HEK293 (cell line): ENCODE results near the gene HSPH1.

Source experiments
- CTCF ChIA-PET: fragments of 350-600 bp; formaldehyde crosslinking; extraction: SDS; loops from one replicate; lab custom pipeline; 2021; ENCODE audit warnings: antibody characterized with exemption; lab: Yijun Ruan, JAX
- POLR2A ChIA-PET: fragments of 300-600 bp; formaldehyde crosslinking; extraction: SDS; loops from one replicate; lab custom pipeline; 2020; ENCODE audit warnings: antibody characterized with exemption, inconsistent platforms; lab: Yijun Ruan, JAX
- H3K27ac ChIP-seq: fragments of 200-500 bp; sonication (Bioruptor generic); 2 replicates; pipeline ENCODE4 v1.5.1; 2014; ENCODE audit warnings: low read depth, low read length, control low read depth, inconsistent platforms; ENCODE audit errors: extremely low read depth
- H3K36me3 ChIP-seq, 2 experiments: fragments of 200-500 bp in 1 of 2; sonication (Bioruptor generic) in 1 of 2; 1 replicate in 1 of 2; 2 replicates in 1 of 2; pipeline ENCODE4 v1.5.1; 2014 to 2017; ENCODE audit warnings: inconsistent platforms in 2 of 2, low read length in 2 of 2; ENCODE audit not compliant: control insufficient read depth in 2 of 2, insufficient read depth in 1 of 2
- H3K4me1 ChIP-seq: fragments of 200-500 bp; sonication (Bioruptor generic); 2 replicates; pipeline ENCODE4 v1.5.1; 2014; ENCODE audit warnings: mild to moderate bottlenecking, low read length, inconsistent platforms; ENCODE audit not compliant: control insufficient read depth, insufficient read depth
- H3K4me3 ChIP-seq: 2 replicates; pipeline ENCODE4 v1.5.1; 2011; ENCODE audit warnings: low read depth, mild to moderate bottlenecking, control low read depth, low read length, moderate library complexity
- H3K9me3 ChIP-seq: fragments of 200-500 bp; sonication (Bioruptor generic); 2 replicates; pipeline ENCODE4 v1.5.1; 2014; ENCODE audit warnings: low read depth, low read length, inconsistent platforms; ENCODE audit not compliant: control insufficient read depth, insufficient read depth
- GLIS2 ChIP-seq: fragments of 450-650 bp; formaldehyde crosslinking; IDR thresholded peaks from 2 replicates; pipeline ENCODE4 v1.5.1; 2016; ENCODE audit warnings: missing biosample characterization, missing genetic modification characterization
- MYNN ChIP-seq: fragments of 450-650 bp; formaldehyde crosslinking; IDR thresholded peaks from 2 replicates; pipeline ENCODE4 v1.5.1; 2016; ENCODE audit warnings: missing biosample characterization, missing genetic modification characterization, borderline replicate concordance
- SCRT2 ChIP-seq: fragments of 450-650 bp; formaldehyde crosslinking; IDR thresholded peaks from 2 replicates; pipeline ENCODE4 v1.5.1; 2016; ENCODE audit warnings: missing biosample characterization, missing genetic modification characterization
- SETDB1 ChIP-seq: IDR thresholded peaks from one replicate; pipeline ENCODE4 v1.6.1; 2017; ENCODE audit warnings: mild to moderate bottlenecking, low read length, moderate library complexity, mixed read lengths; ENCODE audit not compliant: insufficient read length
- ZBTB48 ChIP-seq: fragments of 450-650 bp; formaldehyde crosslinking; IDR thresholded peaks from 2 replicates; pipeline ENCODE4 v1.5.1; 2016; ENCODE audit warnings: missing biosample characterization, missing genetic modification characterization
- ZNF132 ChIP-seq: fragments of 450-650 bp; formaldehyde crosslinking; IDR thresholded peaks from 2 replicates; pipeline ENCODE4 v1.5.1; 2017; ENCODE audit warnings: missing biosample characterization, missing genetic modification characterization, borderline replicate concordance
- ZNF2 ChIP-seq: fragments of 450-650 bp; formaldehyde crosslinking; IDR thresholded peaks from 2 replicates; pipeline ENCODE4 v1.5.1; 2016; ENCODE audit warnings: missing biosample characterization, missing genetic modification characterization
- ZNF248 ChIP-seq: fragments of 450-650 bp; formaldehyde crosslinking; IDR thresholded peaks from 2 replicates; pipeline ENCODE4 v1.5.1; 2017; ENCODE audit warnings: missing biosample characterization, missing genetic modification characterization
- ZNF473 ChIP-seq: fragments of 450-650 bp; formaldehyde crosslinking; IDR thresholded peaks from 2 replicates; pipeline ENCODE4 v1.5.1; 2017; ENCODE audit warnings: missing biosample characterization, missing genetic modification characterization
- ZNF514 ChIP-seq: fragments of 450-650 bp; formaldehyde crosslinking; IDR thresholded peaks from 2 replicates; pipeline ENCODE4 v1.5.1; 2016; ENCODE audit warnings: missing biosample characterization, missing genetic modification characterization
- TF ChIP-seq, protein P1 (sequence below): fragments of 450-650 bp; formaldehyde crosslinking; IDR thresholded peaks from 2 replicates; pipeline ENCODE4 v1.5.1; 2016; ENCODE audit warnings: missing biosample characterization, missing genetic modification characterization
- TF ChIP-seq, protein P2 (sequence below): fragments of 450-650 bp; formaldehyde crosslinking; IDR thresholded peaks from 2 replicates; pipeline ENCODE4 v1.5.1; 2017; ENCODE audit warnings: missing biosample characterization, missing genetic modification characterization
- TF ChIP-seq, protein P3 (sequence below): fragments of 450-650 bp; formaldehyde crosslinking; IDR thresholded peaks from 2 replicates; pipeline ENCODE4 v1.5.1; 2016; ENCODE audit warnings: missing biosample characterization, missing genetic modification characterization, borderline replicate concordance
- TF ChIP-seq, protein P4 (sequence below): fragments of 450-650 bp; formaldehyde crosslinking; IDR thresholded peaks from 2 replicates; pipeline ENCODE4 v1.5.1; 2016; ENCODE audit warnings: missing biosample characterization, missing genetic modification characterization, borderline replicate concordance

HSPH1 gene

DNA sequence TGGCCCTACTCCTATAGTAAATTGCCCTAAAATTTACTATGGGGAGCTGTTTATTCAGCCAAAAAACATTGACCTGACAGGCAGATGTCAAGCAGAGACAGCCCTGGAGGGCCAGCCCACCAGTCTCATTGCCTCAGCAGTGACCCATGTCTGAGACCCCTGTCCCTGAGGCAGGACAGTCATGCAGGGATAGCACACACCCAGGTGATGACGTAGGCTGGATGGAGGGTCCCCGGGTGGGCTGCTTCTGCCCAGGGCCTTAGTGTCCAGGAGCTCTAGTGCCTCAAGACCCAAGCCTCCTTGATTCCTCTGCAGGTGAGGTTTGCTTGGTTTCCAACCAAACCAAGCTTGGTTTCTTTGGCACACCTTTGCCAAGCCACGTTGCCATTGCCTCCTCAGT is 72.1 kb downstream of the HSPH1 start (continued):
- TF ChIP-seq ZNF2 (tag by site-specific recombination) (no peak), ZBTB48 (tag by site-specific recombination) (no peak)
- TF ChIP-seq, all 188 proteins: peak for 0

DNA sequence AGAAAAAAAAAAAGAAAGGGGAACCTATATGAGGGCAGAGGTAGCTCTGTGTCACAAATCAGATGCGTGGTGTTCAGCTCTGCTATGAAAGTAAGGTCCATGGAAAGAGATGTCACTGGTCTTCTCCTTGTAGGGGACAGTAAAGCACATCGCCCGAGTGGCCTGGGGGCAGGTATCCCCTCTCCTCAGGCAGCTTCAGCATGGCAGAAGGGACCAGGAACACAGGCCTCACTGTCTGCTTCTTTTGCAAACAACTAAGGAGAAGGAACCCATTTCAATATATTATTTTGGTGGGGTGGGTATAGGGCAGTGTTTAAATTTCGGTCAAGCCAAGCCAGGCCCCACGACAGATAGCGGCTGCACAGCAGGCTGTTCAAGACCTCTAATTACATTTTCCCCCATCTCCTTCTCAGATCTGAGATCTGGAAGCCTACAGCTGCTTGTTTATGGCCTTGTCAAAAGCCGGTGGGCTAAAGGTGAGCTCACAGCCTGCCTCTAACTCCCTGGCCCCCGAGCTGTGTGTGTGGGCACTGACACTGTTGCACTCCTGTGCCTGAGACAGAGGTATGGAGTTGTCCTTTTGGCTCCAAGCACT is 72.8 kb downstream of the HSPH1 start:
- TF ChIP-seq, protein P1, sequence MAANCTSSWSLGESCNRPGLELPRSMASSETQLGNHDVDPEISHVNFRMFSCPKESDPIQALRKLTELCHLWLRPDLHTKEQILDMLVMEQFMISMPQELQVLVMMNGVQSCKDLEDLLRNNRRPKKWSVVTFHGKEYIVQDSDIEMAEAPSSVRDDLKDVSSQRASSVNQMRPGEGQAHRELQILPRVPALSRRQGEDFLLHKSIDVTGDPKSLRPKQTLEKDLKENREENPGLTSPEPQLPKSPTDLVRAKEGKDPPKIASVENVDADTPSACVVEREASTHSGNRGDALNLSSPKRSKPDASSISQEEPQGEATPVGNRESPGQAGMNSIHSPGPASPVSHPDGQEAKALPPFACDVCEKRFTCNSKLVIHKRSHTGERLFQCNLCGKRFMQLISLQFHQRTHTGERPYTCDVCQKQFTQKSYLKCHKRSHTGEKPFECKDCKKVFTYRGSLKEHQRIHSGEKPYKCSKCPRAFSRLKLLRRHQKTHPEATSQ (tag by site-specific recombination): no peak
- TF ChIP-seq ZNF248 (tag by site-specific recombination) (no peak), GLIS2 (tag by site-specific recombination) (no peak), ZNF473 (tag by site-specific recombination) (no peak), ZNF132 (tag by site-specific recombination) (no peak), SETDB1 (no peak), ZNF514 (no peak), MYNN (no peak), SCRT2 (no peak)
- TF ChIP-seq, protein P2, sequence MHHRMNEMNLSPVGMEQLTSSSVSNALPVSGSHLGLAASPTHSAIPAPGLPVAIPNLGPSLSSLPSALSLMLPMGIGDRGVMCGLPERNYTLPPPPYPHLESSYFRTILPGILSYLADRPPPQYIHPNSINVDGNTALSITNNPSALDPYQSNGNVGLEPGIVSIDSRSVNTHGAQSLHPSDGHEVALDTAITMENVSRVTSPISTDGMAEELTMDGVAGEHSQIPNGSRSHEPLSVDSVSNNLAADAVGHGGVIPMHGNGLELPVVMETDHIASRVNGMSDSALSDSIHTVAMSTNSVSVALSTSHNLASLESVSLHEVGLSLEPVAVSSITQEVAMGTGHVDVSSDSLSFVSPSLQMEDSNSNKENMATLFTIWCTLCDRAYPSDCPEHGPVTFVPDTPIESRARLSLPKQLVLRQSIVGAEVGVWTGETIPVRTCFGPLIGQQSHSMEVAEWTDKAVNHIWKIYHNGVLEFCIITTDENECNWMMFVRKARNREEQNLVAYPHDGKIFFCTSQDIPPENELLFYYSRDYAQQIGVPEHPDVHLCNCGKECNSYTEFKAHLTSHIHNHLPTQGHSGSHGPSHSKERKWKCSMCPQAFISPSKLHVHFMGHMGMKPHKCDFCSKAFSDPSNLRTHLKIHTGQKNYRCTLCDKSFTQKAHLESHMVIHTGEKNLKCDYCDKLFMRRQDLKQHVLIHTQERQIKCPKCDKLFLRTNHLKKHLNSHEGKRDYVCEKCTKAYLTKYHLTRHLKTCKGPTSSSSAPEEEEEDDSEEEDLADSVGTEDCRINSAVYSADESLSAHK (tag by site-specific recombination): no peak
- TF ChIP-seq, protein P3, sequence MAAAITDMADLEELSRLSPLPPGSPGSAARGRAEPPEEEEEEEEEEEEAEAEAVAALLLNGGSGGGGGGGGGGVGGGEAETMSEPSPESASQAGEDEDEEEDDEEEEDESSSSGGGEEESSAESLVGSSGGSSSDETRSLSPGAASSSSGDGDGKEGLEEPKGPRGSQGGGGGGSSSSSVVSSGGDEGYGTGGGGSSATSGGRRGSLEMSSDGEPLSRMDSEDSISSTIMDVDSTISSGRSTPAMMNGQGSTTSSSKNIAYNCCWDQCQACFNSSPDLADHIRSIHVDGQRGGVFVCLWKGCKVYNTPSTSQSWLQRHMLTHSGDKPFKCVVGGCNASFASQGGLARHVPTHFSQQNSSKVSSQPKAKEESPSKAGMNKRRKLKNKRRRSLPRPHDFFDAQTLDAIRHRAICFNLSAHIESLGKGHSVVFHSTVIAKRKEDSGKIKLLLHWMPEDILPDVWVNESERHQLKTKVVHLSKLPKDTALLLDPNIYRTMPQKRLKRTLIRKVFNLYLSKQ (tag by site-specific recombination): no peak
- TF ChIP-seq, protein P4, sequence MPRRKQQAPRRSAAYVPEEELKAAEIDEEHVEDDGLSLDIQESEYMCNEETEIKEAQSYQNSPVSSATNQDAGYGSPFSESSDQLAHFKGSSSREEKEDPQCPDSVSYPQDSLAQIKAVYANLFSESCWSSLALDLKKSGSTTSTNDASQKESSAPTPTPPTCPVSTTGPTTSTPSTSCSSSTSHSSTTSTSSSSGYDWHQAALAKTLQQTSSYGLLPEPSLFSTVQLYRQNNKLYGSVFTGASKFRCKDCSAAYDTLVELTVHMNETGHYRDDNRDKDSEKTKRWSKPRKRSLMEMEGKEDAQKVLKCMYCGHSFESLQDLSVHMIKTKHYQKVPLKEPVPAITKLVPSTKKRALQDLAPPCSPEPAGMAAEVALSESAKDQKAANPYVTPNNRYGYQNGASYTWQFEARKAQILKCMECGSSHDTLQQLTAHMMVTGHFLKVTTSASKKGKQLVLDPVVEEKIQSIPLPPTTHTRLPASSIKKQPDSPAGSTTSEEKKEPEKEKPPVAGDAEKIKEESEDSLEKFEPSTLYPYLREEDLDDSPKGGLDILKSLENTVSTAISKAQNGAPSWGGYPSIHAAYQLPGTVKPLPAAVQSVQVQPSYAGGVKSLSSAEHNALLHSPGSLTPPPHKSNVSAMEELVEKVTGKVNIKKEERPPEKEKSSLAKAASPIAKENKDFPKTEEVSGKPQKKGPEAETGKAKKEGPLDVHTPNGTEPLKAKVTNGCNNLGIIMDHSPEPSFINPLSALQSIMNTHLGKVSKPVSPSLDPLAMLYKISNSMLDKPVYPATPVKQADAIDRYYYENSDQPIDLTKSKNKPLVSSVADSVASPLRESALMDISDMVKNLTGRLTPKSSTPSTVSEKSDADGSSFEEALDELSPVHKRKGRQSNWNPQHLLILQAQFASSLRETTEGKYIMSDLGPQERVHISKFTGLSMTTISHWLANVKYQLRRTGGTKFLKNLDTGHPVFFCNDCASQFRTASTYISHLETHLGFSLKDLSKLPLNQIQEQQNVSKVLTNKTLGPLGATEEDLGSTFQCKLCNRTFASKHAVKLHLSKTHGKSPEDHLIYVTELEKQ: no peak

More for the DNA sequence above, 72.8 kb downstream of the HSPH1 start:
- H3K27ac ChIP-seq: no peak overlapping the region
- H3K4me1 ChIP-seq: no peaks in the 10 kb centered on the region
- ChIA-PET CTCF (interaction anchor here (0.5 kb wide), 1 partner anchor 9 kb away, joined by 3 read pairs; no protein-coding TSS in a partner anchor), POLR2A (interaction anchor here (0.6 kb wide), 1 partner anchor 1241 kb away, joined by 3 read pairs; no protein-coding TSS in a partner anchor)
- no peak overlapping the region for H3K4me3 ChIP-seq
- H3K36me3 ChIP-seq: no peaks in the 10 kb centered on the region
- H3K9me3 ChIP-seq: no peaks in the 10 kb centered on the region
